Sigmoid colon (tissue), 7 donors: Measurements from ENCODE around the gene ST6GALNAC4. TPM values are rescaled to one million over a fixed set of nuclear protein-coding genes. Genes with fewer than 3 reads are reported as not detected.

Source experiments
- DNase-seq: peaks from one replicate; pipeline ENCODE4 v3.0.0-alpha.2; 2019
- H3K27ac ChIP-seq, 4 donors: fragments of 200-600 bp; sonication (generic); one replicate each; pipeline ENCODE4 v1.5.1; 2016 to 2019; ENCODE audit warnings: mild to moderate bottlenecking in 1 of 4
- H3K27me3 ChIP-seq, 3 donors: fragments of 200-600 bp; sonication (generic); one replicate each; pipeline ENCODE4 v1.5.1; 2019; ENCODE audit warnings: mild to moderate bottlenecking in 1 of 3
- H3K36me3 ChIP-seq, 4 donors: fragments of 200-600 bp; sonication (generic); one replicate each; pipeline ENCODE4 v1.5.1; 2016 to 2019
- H3K4me1 ChIP-seq, 4 donors: fragments of 200-600 bp; sonication (generic); one replicate each; pipeline ENCODE4 v1.5.1; 2017 to 2019
- H3K4me3 ChIP-seq, 4 donors: fragments of 200-600 bp; sonication (generic); one replicate each; pipeline ENCODE4 v1.5.1; 2017 to 2019; ENCODE audit warnings: mild to moderate bottlenecking in 2 of 4, moderate library complexity in 1 of 4
- H3K9me3 ChIP-seq, 4 donors: fragments of 200-600 bp in 3 of 4; sonication (generic) in 3 of 4; one replicate each; pipeline versions ENCODE4 v1.5.1 to v1.6.1; 2013 to 2019
- CTCF ChIP-seq, 4 experiments: fragments of 450-650 bp in 3 of 4; fragments of 200-600 bp in 1 of 4; IDR thresholded peaks; one replicate each; pipeline ENCODE4 v1.5.1; 2016 to 2019; ENCODE audit warnings: antibody characterized with exemption in 4 of 4, mild to moderate bottlenecking in 3 of 4, moderate library complexity in 2 of 4
- EP300 ChIP-seq, 4 donors: sonication (generic); formaldehyde crosslinking; IDR thresholded peaks; one replicate each; pipeline ENCODE4 v1.6.1; 2017; ENCODE audit warnings: antibody characterized with exemption in 4 of 4
- POLR2A ChIP-seq, 2 donors: fragments of 450-650 bp; IDR thresholded peaks; one replicate each; pipeline ENCODE4 v1.6.1; 2016; ENCODE audit warnings: antibody characterized with exemption in 2 of 2, mild to moderate bottlenecking in 2 of 2, moderate library complexity in 2 of 2
- POLR2AphosphoS5 ChIP-seq, 4 donors: sonication (generic); formaldehyde crosslinking; IDR thresholded peaks; one replicate each; pipeline ENCODE4 v1.6.1; 2017; ENCODE audit warnings: antibody characterized with exemption in 4 of 4
- WGBS, 2 donors: extraction: QIAGEN DNeasy Blood & Tissue Kit; methylation state at CpG; one replicate each; pipeline ENCODE4 v1.1.7; 2013; 5-methylcytosine and 5-hydroxymethylcytosine counted together
- intact Hi-C: fragments of 100-400 bp; cut with DNase I; formaldehyde crosslinking; loops from one replicate; pipeline ENCODE4 v1.15.1; 2023
- polyA plus RNA-seq, 3 donors: library from polyadenylated mRNA; stranded (reverse); fragments of 200-250 nt; gene quantifications; one replicate each; pipeline ENCODE4 v1.2.3, GENCODE V29; 2013
- total RNA-seq, 4 donors: library from RNA; depleted of rRNA; stranded (reverse); fragments of >200 nt; gene quantifications; one replicate each; pipeline ENCODE4 v1.1.0, GENCODE V29; 2016
- donor health status: healthy with polysubstance abuse.
- donor health status: Bipolar disorder and iron deficiency.
- donor health status: healthy.

ST6GALNAC4 gene
- total and polyA plus RNA-seq, 7 donors: 22.8 to 51.1 (median 27.0) TPM

- no peaks in the 10 kb centered on the region for H3K9me3 ChIP-seq
- peaks cover 22 to 62% (median 33%) of the 10 kb centered on the region in 3 donors for H3K27me3 ChIP-seq
- no peak overlapping the region for H3K4me3 ChIP-seq
- TF ChIP-seq POLR2A (IDR thresholded peaks at IDR 0.05) (no peak), CTCF (IDR thresholded peaks at IDR 0.05) (no peak), POLR2AphosphoS5 (IDR thresholded peaks at IDR 0.05) (no peak), EP300 (IDR thresholded peaks at IDR 0.05) (no peak)
- no peak overlapping the region for H3K27ac ChIP-seq
- intact Hi-C loops: loop anchor here (10.0 kb wide), 1 partner anchor 421 kb away; no protein-coding TSS in a partner anchor
- 49 to 74% methylated on average over 14 of the region's 14 CpGs for WGBS, 2 donors
- H3K36me3 ChIP-seq: no peaks in the 10 kb centered on the region
- no peak for DNase-seq
- H3K4me1 ChIP-seq: peaks cover 0 to 36% (median 35%) of the 10 kb centered on the region in 4 donors
Measured at GRCh38 chr9:127925959-127926905, 9.4 kb upstream of the ST6GALNAC4 start.

GRCh38 chr9:127924736-127925444 is 8.0 kb upstream of the ST6GALNAC4 start:
- no peak for DNase-seq
- TF ChIP-seq POLR2A (IDR thresholded peaks at IDR 0.05): no peak
- no peak for TF ChIP-seq POLR2AphosphoS5 (IDR thresholded peaks at IDR 0.05)
- TF ChIP-seq EP300 (IDR thresholded peaks at IDR 0.05): no peak
- TF ChIP-seq CTCF (IDR thresholded peaks at IDR 0.05): no peak
- Histone ChIP-seq H3K4me1 (peaks cover 0 to 28% (median 24%) of the 10 kb centered on the region in 4 donors), H3K27me3 (peaks cover 22 to 48% (median 33%) of the 10 kb centered on the region in 3 donors), H3K36me3 (no peaks in the 10 kb centered on the region), H3K9me3 (no peaks in the 10 kb centered on the region), H3K4me3 (no peak overlapping the region), H3K27ac (no peak overlapping the region)
- 76 to 90% methylated on average over 22 of the region's 22 CpGs for WGBS, 2 donors
- intact Hi-C loops: loop anchor here (10.0 kb wide), 1 partner anchor 420 kb away; no protein-coding TSS in a partner anchor

GRCh38 chr9:127923771-127924170 is 6.9 kb upstream of the ST6GALNAC4 start:
- WGBS, 2 donors: 58 to 83% methylated on average over 8 of the region's 8 CpGs
- Histone ChIP-seq H3K27me3 (peaks cover 22 to 37% (median 28%) of the 10 kb centered on the region in 3 donors), H3K4me1 (peaks cover 0 to 39% (median 35%) of the 10 kb centered on the region in 4 donors), H3K27ac (no peak overlapping the region), H3K9me3 (no peaks in the 10 kb centered on the region), H3K36me3 (no peaks in the 10 kb centered on the region), H3K4me3 (no peak overlapping the region)
- no peak for TF ChIP-seq EP300 (IDR thresholded peaks at IDR 0.05)
- TF ChIP-seq CTCF (IDR thresholded peaks at IDR 0.05): no peak
- TF ChIP-seq POLR2AphosphoS5 (IDR thresholded peaks at IDR 0.05): no peak
- TF ChIP-seq POLR2A (IDR thresholded peaks at IDR 0.05): no peak
- intact Hi-C loops: loop anchor here (10.0 kb wide), 1 partner anchor 419 kb away; no protein-coding TSS in a partner anchor
- DNase-seq: no peak

- Histone ChIP-seq H3K9me3 (no peaks in the 10 kb centered on the region), H3K4me3 (no peak overlapping the region), H3K36me3 (no peaks in the 10 kb centered on the region), H3K27me3 (peaks cover 17 to 30% (median 20%) of the 10 kb centered on the region in 3 donors), H3K27ac (no peak overlapping the region), H3K4me1 (peaks cover 0 to 42% (median 40%) of the 10 kb centered on the region in 4 donors)
- no peak for DNase-seq
- intact Hi-C loops: loop anchor here (10.0 kb wide), 1 partner anchor 418 kb away; no protein-coding TSS in a partner anchor
- WGBS, 2 donors: 41 to 60% methylated on average over 6 of the region's 6 CpGs
- no peak for TF ChIP-seq EP300 (IDR thresholded peaks at IDR 0.05)
- no peak for TF ChIP-seq POLR2AphosphoS5 (IDR thresholded peaks at IDR 0.05)
- TF ChIP-seq POLR2A (IDR thresholded peaks at IDR 0.05): no peak
- no peak for TF ChIP-seq CTCF (IDR thresholded peaks at IDR 0.05)
Measured at GRCh38 chr9:127923046-127923445, 6.2 kb upstream of the ST6GALNAC4 start.
